Measurements from ENCODE around the gene RSPO1. TPM values are rescaled to one million over a fixed set of nuclear protein-coding genes. Genes with fewer than 3 reads are reported as not detected.

RSPO1 gene
- polyA plus RNA-seq, 1 of the 3 experiments (the other 2 are of a cell fraction) = 0.03 TPM

- no peaks in the 10 kb centered on the region for H3K36me3 ChIP-seq (replicated peaks in 1 of 2; ENCODE audit: control insufficient read depth in 1 of 2, insufficient read depth in 2 of 2, low read length in 1 of 2)
- WGBS (ENCODE audit: low lambda C conversion rate) = 54% methylated on average over 4 of the region's 5 CpGs
- no peak overlapping the region for H2AFZ ChIP-seq (ENCODE audit: low read depth)
- CTCF ChIA-PET = interaction anchor here (0.6 kb wide), 1 partner anchor 52 kb away, joined by 3 read pairs; no protein-coding TSS in a partner anchor
- no peaks in the 10 kb centered on the region for H3F3A ChIP-seq (replicated peaks; ENCODE audit: insufficient read depth)
- H3K4me1 ChIP-seq (ENCODE audit: control insufficient read depth in 1 of 2, insufficient read depth in 2 of 2, low read depth in 1 of 2, low read length in 1 of 2) = no peaks in the 10 kb centered on the region; a peak in 1 of 4 replicates
- no peaks in the 10 kb centered on the region for H3K79me2 ChIP-seq (ENCODE audit: insufficient read depth)
- POLR2A ChIA-PET = no interaction called here
- H3K9me2 ChIP-seq = no peaks in the 10 kb centered on the region
- H3K9me3 ChIP-seq = no peaks in the 10 kb centered on the region
- no peak overlapping the region for H3K9ac ChIP-seq
- H3K4me3 ChIP-seq (ENCODE audit: low read depth in 2 of 2, low read length in 1 of 2) = no peak overlapping the region
- H4K20me1 ChIP-seq (ENCODE audit: insufficient read depth) = no peaks in the 10 kb centered on the region
- H3K4me2 ChIP-seq = no peak overlapping the region
- H3K27ac ChIP-seq (ENCODE audit: low read depth in 2 of 2, low read length in 1 of 2) = no peak overlapping the region
- TF ChIP-seq NFIC (IDR thresholded peaks at IDR 0.05; ENCODE audit: borderline replicate concordance) (no peak), CHD2 (IDR thresholded peaks at IDR 0.05; ENCODE audit: low read length, partially characterized antibody) (no peak), RCOR1 (IDR thresholded peaks at IDR 0.05; ENCODE audit: low read length) (no peak), IRF3 (IDR thresholded peaks at IDR 0.05; ENCODE audit: low read depth, low read length) (no peak), TAF1 (IDR thresholded peaks at IDR 0.05; ENCODE audit: borderline replicate concordance, low read depth, low read length) (no peak), MAX (IDR thresholded peaks at IDR 0.05; ENCODE audit: low read depth) (no peak), REST (IDR thresholded peaks at IDR 0.05; ENCODE audit: low read depth, low read length) (no peak), RAD21 (IDR thresholded peaks at IDR 0.05; ENCODE audit: low read length) (no peak), PBX3 (IDR thresholded peaks at IDR 0.05) (no peak), GABPA (IDR thresholded peaks at IDR 0.05; ENCODE audit: low read depth) (no peak), CTCF (IDR thresholded peaks at IDR 0.05) (no peak), JUND (IDR thresholded peaks at IDR 0.05) (no peak), NRF1 (IDR thresholded peaks at IDR 0.05; ENCODE audit: low read depth, low read length) (no peak), POLR2AphosphoS5 (IDR thresholded peaks at IDR 0.05; ENCODE audit: low read depth, low read length) (no peak), MXI1 (IDR thresholded peaks at IDR 0.05; ENCODE audit: low read depth, low read length) (no peak), USF1 (IDR thresholded peaks at IDR 0.05; ENCODE audit: borderline replicate concordance, low read depth) (no peak), FOXJ3 (CRISPR knock-in tag; IDR thresholded peaks at IDR 0.05) (no peak), YY1 (IDR thresholded peaks at IDR 0.05; ENCODE audit: low read depth) (no peak)
- peaks cover 86% of the 10 kb centered on the region for H3K27me3 ChIP-seq (ENCODE audit: insufficient read depth)
- no peak for DNase-seq
These were observed 3.7 kb downstream of the RSPO1 start for GRCh38 chr1:37631036-37631435.
